Stomach (tissue), 4 donors: ENCODE results near the gene DPP10.

ENCODE experiments used
- POLR2A ChIP-seq, 4 donors: fragments of 450-650 bp; IDR thresholded peaks; one replicate each; pipeline ENCODE4 v1.6.1; 2016; ENCODE audit warnings: antibody characterized with exemption in 4 of 4, control low read depth in 2 of 4, mild to moderate bottlenecking in 1 of 4, moderate library complexity in 1 of 4
- POLR2AphosphoS5 ChIP-seq, 3 donors: sonication (generic); formaldehyde crosslinking; IDR thresholded peaks; one replicate each; pipeline ENCODE4 v1.6.1; 2016; ENCODE audit warnings: antibody characterized with exemption in 3 of 3
- TF ChIP-seq, protein P1 (sequence below), 7 experiments: fragments of 450-650 bp in 4 of 7; fragments of 200-600 bp in 3 of 7; sonication (generic) in 3 of 7; IDR thresholded peaks; one replicate each; pipeline ENCODE4 v1.5.1; 2016 to 2019; ENCODE audit warnings: antibody characterized with exemption in 7 of 7, control low read depth in 2 of 7, mild to moderate bottlenecking in 1 of 7

DNA sequence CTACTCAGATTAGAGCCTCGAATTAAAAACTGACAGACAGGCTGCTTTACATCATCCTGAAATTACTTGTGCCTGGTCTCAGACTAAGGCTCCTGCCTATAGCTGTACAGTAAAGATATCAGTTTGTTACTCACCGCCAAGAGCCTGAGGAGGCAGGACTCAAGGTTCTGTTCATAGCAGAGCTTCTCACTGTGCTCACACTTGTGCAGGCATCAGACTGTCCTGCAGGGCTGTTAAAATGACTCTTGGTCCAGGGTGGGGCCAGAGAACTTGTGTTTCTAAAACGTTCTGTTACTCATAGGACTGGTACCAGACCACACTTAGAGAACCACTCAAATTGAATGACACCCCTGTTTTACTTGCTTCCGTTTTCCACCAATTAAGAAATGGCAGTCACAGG lies 310.0 kb downstream of the DPP10 start:
- TF ChIP-seq, protein P1, sequence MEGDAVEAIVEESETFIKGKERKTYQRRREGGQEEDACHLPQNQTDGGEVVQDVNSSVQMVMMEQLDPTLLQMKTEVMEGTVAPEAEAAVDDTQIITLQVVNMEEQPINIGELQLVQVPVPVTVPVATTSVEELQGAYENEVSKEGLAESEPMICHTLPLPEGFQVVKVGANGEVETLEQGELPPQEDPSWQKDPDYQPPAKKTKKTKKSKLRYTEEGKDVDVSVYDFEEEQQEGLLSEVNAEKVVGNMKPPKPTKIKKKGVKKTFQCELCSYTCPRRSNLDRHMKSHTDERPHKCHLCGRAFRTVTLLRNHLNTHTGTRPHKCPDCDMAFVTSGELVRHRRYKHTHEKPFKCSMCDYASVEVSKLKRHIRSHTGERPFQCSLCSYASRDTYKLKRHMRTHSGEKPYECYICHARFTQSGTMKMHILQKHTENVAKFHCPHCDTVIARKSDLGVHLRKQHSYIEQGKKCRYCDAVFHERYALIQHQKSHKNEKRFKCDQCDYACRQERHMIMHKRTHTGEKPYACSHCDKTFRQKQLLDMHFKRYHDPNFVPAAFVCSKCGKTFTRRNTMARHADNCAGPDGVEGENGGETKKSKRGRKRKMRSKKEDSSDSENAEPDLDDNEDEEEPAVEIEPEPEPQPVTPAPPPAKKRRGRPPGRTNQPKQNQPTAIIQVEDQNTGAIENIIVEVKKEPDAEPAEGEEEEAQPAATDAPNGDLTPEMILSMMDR (IDR thresholded peaks at IDR 0.05): no peak
- TF ChIP-seq POLR2AphosphoS5 (IDR thresholded peaks at IDR 0.05) (no peak), POLR2A (IDR thresholded peaks at IDR 0.05) (no peak)
